Osteocyte (in vitro differentiated cells): ENCODE data around the gene SRXN1. TPM values are rescaled to one million over a fixed set of nuclear protein-coding genes. Genes with fewer than 3 reads are reported as not detected.
A peak's percentile ranks its signal among the peaks of the same experiment; 100 is the strongest.

Experiments
- DNase-seq: peaks from one replicate; pipeline ENCODE4 v3.0.0; 2021; ENCODE audit warnings: mixed read lengths; ENCODE audit not compliant: unreplicated experiment; ENCODE audit errors: extremely low spot score
- H3K27ac Mint-ChIP-seq: one replicate; pipeline ENCODE4 v1.8.0; 2021; ENCODE audit warnings: mild to moderate bottlenecking, mixed read lengths; ENCODE audit not compliant: unreplicated experiment
- H3K27me3 Mint-ChIP-seq: one replicate; pipeline ENCODE4 v1.8.0; 2021; ENCODE audit warnings: mixed read lengths; ENCODE audit not compliant: unreplicated experiment
- H3K36me3 Mint-ChIP-seq: one replicate; pipeline ENCODE4 v1.8.0; 2021; ENCODE audit warnings: mixed read lengths; ENCODE audit not compliant: unreplicated experiment
- H3K4me1 Mint-ChIP-seq: one replicate; pipeline ENCODE4 v1.8.0; 2021; ENCODE audit warnings: mixed read lengths; ENCODE audit not compliant: unreplicated experiment
- H3K4me3 Mint-ChIP-seq: one replicate; pipeline ENCODE4 v1.8.0; 2021; ENCODE audit warnings: mild to moderate bottlenecking, moderate library complexity, mixed read lengths; ENCODE audit not compliant: unreplicated experiment
- H3K9me3 Mint-ChIP-seq: one replicate; pipeline ENCODE4 v1.8.0; 2021; ENCODE audit warnings: mixed read lengths; ENCODE audit not compliant: unreplicated experiment
- total RNA-seq: library from RNA; stranded (reverse); gene quantifications from 2 replicates; pipeline ENCODE4 v1.2.1, GENCODE V29; 2021
- TF ChIP-seq, protein P1 (sequence below): fragments of 200-600 bp; sonication (generic); IDR thresholded peaks from 2 replicates; pipeline ENCODE4 v1.5.0; 2021; ENCODE audit warnings: antibody characterized with exemption, mild to moderate bottlenecking, moderate library complexity

SRXN1 gene
- total RNA-seq, 1 donor from 2014 or later: 14.3 TPM

DNA sequence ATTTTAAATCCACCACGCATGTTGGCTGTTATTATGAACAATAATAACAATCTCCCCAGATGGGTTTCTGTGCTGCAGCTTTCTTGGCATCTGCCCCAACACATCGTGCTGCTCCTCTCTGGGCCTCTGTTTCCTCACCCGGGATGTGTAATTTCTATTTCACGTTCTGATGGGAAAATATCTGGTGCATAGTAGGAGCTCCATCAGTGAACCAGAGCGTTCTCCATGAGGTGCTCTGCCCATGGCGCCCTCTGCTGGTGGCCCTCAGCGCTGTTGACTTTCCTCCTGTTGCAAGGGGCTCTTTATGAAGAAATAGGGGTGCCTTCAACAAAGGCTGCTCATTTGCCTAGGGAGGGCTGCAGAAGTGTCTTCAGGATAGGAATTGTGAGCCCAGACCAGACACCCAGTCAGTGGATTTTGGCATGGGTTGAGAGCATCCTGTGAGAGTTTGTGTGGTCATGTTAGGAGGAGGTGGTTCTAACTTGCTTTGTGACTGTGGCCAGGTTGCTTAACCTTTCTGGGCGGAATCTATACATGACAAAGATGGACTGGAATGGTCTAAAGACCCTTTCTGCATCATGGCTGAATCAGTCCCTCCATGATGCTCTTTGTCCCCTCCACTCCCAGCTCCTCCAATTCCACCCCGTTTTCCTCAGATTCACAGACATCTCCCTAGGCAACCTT, 14.5 kb upstream of the SRXN1 start:
- Mint-ChIP-seq H3K4me3 (no peak overlapping the region), H3K27me3 (peaks cover 14% of the 10 kb centered on the region), H3K27ac (no peak overlapping the region), H3K9me3 (no peaks in the 10 kb centered on the region), H3K36me3 (no peaks in the 10 kb centered on the region), H3K4me1 (no peaks in the 10 kb centered on the region)
- no peak for DNase-seq
- TF ChIP-seq, protein P1, sequence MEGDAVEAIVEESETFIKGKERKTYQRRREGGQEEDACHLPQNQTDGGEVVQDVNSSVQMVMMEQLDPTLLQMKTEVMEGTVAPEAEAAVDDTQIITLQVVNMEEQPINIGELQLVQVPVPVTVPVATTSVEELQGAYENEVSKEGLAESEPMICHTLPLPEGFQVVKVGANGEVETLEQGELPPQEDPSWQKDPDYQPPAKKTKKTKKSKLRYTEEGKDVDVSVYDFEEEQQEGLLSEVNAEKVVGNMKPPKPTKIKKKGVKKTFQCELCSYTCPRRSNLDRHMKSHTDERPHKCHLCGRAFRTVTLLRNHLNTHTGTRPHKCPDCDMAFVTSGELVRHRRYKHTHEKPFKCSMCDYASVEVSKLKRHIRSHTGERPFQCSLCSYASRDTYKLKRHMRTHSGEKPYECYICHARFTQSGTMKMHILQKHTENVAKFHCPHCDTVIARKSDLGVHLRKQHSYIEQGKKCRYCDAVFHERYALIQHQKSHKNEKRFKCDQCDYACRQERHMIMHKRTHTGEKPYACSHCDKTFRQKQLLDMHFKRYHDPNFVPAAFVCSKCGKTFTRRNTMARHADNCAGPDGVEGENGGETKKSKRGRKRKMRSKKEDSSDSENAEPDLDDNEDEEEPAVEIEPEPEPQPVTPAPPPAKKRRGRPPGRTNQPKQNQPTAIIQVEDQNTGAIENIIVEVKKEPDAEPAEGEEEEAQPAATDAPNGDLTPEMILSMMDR: peak; percentile 70

DNA sequence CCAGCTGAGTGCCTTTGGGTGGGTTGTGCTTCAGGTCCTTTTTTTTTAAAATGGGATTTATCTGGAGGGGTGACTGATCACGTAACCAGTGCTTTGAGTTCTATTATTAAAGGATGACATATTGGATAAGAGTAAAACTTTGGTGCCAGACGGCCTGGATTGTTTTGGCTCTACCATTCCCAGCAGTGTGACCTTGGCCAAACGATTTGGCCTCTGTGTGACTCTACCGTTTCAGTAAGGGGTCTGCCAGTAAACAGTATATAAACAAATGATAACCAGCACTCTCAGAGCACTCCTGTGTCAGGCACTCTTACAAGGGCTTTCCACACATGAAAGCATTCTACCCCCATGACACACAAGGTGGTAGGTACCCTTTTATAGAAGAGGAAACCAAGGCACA, 13.9 kb upstream of the SRXN1 start:
- no peaks in the 10 kb centered on the region for H3K9me3 Mint-ChIP-seq
- no peak overlapping the region for H3K4me3 Mint-ChIP-seq
- no peak overlapping the region for H3K27ac Mint-ChIP-seq
- H3K4me1 Mint-ChIP-seq: no peaks in the 10 kb centered on the region
- H3K36me3 Mint-ChIP-seq: no peaks in the 10 kb centered on the region
- no peak for DNase-seq
- peaks cover 10% of the 10 kb centered on the region for H3K27me3 Mint-ChIP-seq
- TF ChIP-seq, protein P1: no peak

DNA sequence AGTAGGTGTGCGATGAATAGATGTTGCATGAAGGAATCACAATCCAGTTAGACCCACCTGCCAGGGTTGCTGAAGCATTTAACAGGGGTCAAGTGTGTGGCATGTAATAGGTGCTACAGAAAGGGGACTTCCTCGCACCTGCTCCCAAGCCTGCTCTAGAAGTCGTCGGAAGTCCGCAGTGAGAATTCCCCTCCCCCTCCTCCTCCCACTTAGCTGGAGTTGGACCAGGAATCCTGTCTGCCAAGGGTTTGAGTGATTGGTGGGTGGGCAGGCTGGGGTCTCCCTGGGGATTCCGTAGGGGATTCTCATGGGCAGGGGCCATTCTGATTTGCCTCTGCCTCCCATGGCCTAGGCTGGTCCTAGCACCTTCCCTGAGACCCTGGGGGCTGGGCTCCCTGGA, 12.3 kb upstream of the SRXN1 start:
- no peak for DNase-seq
- H3K36me3 Mint-ChIP-seq: no peaks in the 10 kb centered on the region
- H3K27me3 Mint-ChIP-seq: no peaks in the 10 kb centered on the region
- H3K9me3 Mint-ChIP-seq: no peaks in the 10 kb centered on the region
- no peak overlapping the region for H3K27ac Mint-ChIP-seq
- no peak overlapping the region for H3K4me3 Mint-ChIP-seq
- TF ChIP-seq, protein P1: no peak
- H3K4me1 Mint-ChIP-seq: peaks cover 7% of the 10 kb centered on the region

DNA sequence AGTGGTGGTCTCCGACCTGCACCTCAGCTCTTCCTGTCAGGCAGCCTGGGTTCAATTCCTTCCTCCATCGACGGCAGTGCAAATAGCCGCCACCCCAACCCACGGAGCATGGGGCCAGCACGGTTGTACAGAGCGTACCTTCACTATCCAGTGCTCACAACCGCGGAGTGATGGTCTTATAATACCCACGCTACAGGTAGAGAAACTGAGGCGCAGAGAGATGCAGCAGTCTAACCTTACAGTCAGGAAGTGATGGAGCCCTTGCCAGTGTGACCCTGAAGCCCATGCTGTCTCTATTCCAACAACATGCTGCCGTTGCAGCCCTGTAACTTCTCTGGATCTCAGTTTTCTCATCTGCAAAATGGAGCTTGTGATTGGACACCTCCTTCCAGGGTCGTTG, 11.6 kb upstream of the SRXN1 start:
- DNase-seq: no peak
- TF ChIP-seq, protein P1: no peak
- Mint-ChIP-seq H3K9me3 (no peaks in the 10 kb centered on the region), H3K4me3 (no peak overlapping the region), H3K27me3 (no peaks in the 10 kb centered on the region), H3K27ac (no peak overlapping the region), H3K36me3 (no peaks in the 10 kb centered on the region), H3K4me1 (peaks cover 9% of the 10 kb centered on the region)

DNA sequence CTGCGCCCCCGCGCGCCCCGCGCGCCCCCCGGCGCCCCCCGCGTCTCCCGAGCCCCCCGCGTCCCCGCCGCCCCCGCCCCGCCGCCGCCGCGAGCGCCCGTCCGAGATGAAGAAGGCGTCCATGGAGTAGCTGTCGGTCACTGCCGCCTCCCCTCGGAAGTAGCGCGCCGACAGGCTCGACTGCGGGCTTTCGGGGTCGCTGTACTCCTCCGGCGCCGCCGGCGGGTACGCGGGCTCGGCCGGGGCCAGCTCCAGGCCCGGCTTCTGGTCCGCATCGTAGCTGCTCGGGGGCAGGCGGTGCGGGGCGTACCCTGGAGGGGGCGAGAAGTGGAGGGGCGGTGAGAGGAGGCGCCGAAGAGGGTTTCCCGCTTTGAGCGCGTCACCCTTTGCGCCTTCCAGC, 11.2 kb upstream of the SRXN1 start:
- Mint-ChIP-seq H3K4me1 (peaks cover 9% of the 10 kb centered on the region), H3K27ac (no peak overlapping the region), H3K9me3 (no peaks in the 10 kb centered on the region), H3K4me3 (no peak overlapping the region), H3K36me3 (no peaks in the 10 kb centered on the region), H3K27me3 (no peaks in the 10 kb centered on the region)
- no peak for DNase-seq
- TF ChIP-seq, protein P1: no peak
